Measurements from ENCODE around the gene ZCCHC2. TPM values are rescaled to one million over a fixed set of nuclear protein-coding genes. Genes with fewer than 3 reads are reported as not detected.

Gene ZCCHC2
- total and polyA plus RNA-seq, 4 donors = 7.1 to 25.4 (median 10.8) TPM

DNA sequence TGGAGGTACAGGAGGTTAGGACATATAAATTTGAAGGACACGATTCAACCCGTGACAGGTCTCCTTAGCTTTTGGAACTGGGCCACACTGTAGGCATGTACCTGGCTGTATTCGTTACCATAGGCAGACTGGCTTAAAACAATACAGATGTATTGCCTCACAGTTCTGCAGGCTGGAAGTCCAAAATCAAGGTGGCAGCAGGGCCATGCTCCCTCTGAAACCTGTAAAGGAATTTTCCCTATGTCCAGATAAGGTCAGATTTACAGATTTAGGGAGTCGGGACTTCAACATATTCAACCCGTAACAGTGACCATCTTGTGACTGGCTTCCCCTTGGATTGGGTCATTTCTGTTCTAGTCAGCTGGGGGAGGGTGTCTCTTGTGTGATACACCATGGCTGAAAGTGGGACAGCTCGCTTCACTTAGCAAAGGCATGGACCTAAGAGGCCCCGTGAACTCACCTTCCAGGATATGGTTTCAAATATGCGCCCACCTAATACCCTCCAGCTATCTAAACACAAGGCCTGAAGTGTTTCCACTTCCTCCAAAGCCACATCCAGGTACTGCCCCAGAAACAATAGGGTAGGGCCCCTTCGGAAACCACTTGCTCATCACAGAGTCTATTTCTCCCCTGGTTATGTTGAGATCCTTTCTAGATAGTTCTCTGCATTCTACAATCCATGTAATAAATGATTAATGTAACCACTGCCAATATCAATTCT lies 85.0 kb downstream of the ZCCHC2 start:
- no peaks in the 10 kb centered on the region for H3K36me3 ChIP-seq (ENCODE audit: control insufficient read depth in 4 of 4, insufficient read depth in 3 of 4, low read depth in 1 of 4, low read length in 3 of 4)
- H3K27me3 ChIP-seq (ENCODE audit: control insufficient read depth in 4 of 4, insufficient read depth in 4 of 4, low read length in 3 of 4) = no peaks in the 10 kb centered on the region
- no peak overlapping the region for H3K4me3 ChIP-seq (ENCODE audit: low read depth in 1 of 3, low read length in 3 of 3)
- no peak overlapping the region for H3K27ac ChIP-seq (ENCODE audit: low read depth in 1 of 2, low read length in 2 of 2)
- no peaks in the 10 kb centered on the region for H3K9me3 ChIP-seq (ENCODE audit: control insufficient read depth in 4 of 4, low read length in 3 of 4)
- 92% methylated on average over 9 of the region's 9 CpGs for WGBS
- peaks cover 0 to 4% (median 3%) of the 10 kb centered on the region in 4 donors for H3K4me1 ChIP-seq (ENCODE audit: control insufficient read depth in 4 of 4, insufficient read depth in 4 of 4, low read length in 3 of 4)
- no peak for DNase-seq (ENCODE audit: low spot score)
- TF ChIP-seq HNF4G (IDR thresholded peaks at IDR 0.05) (no peak), YY1 (IDR thresholded peaks at IDR 0.05) (no peak), RAD21 (IDR thresholded peaks at IDR 0.05) (no peak), SP1 (IDR thresholded peaks at IDR 0.05) (no peak), FOXA2 (IDR thresholded peaks at IDR 0.05) (no peak), TAF1 (conservative IDR thresholded peaks at IDR 0.05) (no peak), GABPA (IDR thresholded peaks at IDR 0.05 in 1 of 2, conservative IDR thresholded peaks at IDR 0.05 in 1 of 2) (no peak), HNF4A (conservative IDR thresholded peaks at IDR 0.05) (no peak), JUND (IDR thresholded peaks at IDR 0.05) (no peak), NR2F2 (IDR thresholded peaks at IDR 0.05) (no peak), EGR1 (IDR thresholded peaks at IDR 0.05; ENCODE audit: low read depth in 2 of 2) (no peak), CTCF (IDR thresholded peaks at IDR 0.05; ENCODE audit: low read depth, low read length, missing input control) (no peak)
- TF ChIP-seq, protein P1, sequence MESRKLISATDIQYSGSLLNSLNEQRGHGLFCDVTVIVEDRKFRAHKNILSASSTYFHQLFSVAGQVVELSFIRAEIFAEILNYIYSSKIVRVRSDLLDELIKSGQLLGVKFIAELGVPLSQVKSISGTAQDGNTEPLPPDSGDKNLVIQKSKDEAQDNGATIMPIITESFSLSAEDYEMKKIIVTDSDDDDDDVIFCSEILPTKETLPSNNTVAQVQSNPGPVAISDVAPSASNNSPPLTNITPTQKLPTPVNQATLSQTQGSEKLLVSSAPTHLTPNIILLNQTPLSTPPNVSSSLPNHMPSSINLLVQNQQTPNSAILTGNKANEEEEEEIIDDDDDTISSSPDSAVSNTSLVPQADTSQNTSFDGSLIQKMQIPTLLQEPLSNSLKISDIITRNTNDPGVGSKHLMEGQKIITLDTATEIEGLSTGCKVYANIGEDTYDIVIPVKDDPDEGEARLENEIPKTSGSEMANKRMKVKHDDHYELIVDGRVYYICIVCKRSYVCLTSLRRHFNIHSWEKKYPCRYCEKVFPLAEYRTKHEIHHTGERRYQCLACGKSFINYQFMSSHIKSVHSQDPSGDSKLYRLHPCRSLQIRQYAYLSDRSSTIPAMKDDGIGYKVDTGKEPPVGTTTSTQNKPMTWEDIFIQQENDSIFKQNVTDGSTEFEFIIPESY (IDR thresholded peaks at IDR 0.05) = no peak
- TF ChIP-seq, protein P2, sequence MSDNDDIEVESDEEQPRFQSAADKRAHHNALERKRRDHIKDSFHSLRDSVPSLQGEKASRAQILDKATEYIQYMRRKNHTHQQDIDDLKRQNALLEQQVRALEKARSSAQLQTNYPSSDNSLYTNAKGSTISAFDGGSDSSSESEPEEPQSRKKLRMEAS (IDR thresholded peaks at IDR 0.05) = no peak
- TF ChIP-seq, protein P3, sequence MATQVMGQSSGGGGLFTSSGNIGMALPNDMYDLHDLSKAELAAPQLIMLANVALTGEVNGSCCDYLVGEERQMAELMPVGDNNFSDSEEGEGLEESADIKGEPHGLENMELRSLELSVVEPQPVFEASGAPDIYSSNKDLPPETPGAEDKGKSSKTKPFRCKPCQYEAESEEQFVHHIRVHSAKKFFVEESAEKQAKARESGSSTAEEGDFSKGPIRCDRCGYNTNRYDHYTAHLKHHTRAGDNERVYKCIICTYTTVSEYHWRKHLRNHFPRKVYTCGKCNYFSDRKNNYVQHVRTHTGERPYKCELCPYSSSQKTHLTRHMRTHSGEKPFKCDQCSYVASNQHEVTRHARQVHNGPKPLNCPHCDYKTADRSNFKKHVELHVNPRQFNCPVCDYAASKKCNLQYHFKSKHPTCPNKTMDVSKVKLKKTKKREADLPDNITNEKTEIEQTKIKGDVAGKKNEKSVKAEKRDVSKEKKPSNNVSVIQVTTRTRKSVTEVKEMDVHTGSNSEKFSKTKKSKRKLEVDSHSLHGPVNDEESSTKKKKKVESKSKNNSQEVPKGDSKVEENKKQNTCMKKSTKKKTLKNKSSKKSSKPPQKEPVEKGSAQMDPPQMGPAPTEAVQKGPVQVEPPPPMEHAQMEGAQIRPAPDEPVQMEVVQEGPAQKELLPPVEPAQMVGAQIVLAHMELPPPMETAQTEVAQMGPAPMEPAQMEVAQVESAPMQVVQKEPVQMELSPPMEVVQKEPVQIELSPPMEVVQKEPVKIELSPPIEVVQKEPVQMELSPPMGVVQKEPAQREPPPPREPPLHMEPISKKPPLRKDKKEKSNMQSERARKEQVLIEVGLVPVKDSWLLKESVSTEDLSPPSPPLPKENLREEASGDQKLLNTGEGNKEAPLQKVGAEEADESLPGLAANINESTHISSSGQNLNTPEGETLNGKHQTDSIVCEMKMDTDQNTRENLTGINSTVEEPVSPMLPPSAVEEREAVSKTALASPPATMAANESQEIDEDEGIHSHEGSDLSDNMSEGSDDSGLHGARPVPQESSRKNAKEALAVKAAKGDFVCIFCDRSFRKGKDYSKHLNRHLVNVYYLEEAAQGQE (IDR thresholded peaks at IDR 0.05) = no peak
- no peak overlapping the region for H3K9ac ChIP-seq (ENCODE audit: low read depth in 1 of 2, low read length in 2 of 2)

DNA sequence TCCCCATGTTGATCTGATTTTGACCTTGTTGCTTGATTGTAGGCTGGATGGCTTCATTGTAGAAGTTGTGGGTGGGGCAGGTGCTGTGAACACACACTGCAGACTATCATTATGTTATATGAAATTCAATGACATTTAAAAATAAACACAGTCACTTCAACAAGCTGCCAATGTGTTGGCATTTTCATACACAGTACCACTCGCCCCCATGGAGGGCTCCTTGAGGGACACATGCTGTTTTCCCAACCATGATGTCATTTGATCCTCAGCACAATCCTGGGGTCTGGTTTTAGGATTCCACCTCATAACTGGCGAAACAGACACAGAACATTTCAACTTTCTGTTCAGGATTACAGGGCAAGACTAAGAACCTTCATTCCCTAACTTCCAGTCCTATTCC lies 86.9 kb downstream of the ZCCHC2 start:
- no peak overlapping the region for H3K9ac ChIP-seq (ENCODE audit: low read depth in 1 of 2, low read length in 2 of 2)
- H3K9me3 ChIP-seq (ENCODE audit: control insufficient read depth in 4 of 4, low read length in 3 of 4) = no peaks in the 10 kb centered on the region
- WGBS = 85% methylated on average over 2 of the region's 2 CpGs
- DNase-seq (ENCODE audit: low spot score) = no peak
- H3K27me3 ChIP-seq (ENCODE audit: control insufficient read depth in 4 of 4, insufficient read depth in 4 of 4, low read length in 3 of 4) = no peaks in the 10 kb centered on the region
- H3K4me3 ChIP-seq (ENCODE audit: low read depth in 1 of 3, low read length in 3 of 3) = no peak overlapping the region
- H3K4me1 ChIP-seq (ENCODE audit: control insufficient read depth in 4 of 4, insufficient read depth in 4 of 4, low read length in 3 of 4) = peaks cover 0 to 4% (median 3%) of the 10 kb centered on the region in 4 donors
- H3K27ac ChIP-seq (ENCODE audit: low read depth in 1 of 2, low read length in 2 of 2) = no peak overlapping the region
- no peak for TF ChIP-seq FOXA2 (IDR thresholded peaks at IDR 0.05)
- no peak for TF ChIP-seq JUND (IDR thresholded peaks at IDR 0.05)
- TF ChIP-seq RXRA (IDR thresholded peaks at IDR 0.05) = no peak
- TF ChIP-seq SP1 (IDR thresholded peaks at IDR 0.05) = no peak
- no peak for TF ChIP-seq RAD21 (IDR thresholded peaks at IDR 0.05)
- no peak for TF ChIP-seq YY1 (IDR thresholded peaks at IDR 0.05)
- H3K36me3 ChIP-seq (ENCODE audit: control insufficient read depth in 4 of 4, insufficient read depth in 3 of 4, low read depth in 1 of 4, low read length in 3 of 4) = no peaks in the 10 kb centered on the region

Data from liver (tissue), 9 donors.